ENCODE results near the gene SF3B5.
A peak's percentile ranks its signal among the peaks of the same experiment; 100 is the strongest.
"Not testable (repeated sequence)": the region's sequence is repeated elsewhere in the genome, so short reads cannot be mapped to it uniquely, and the experiment has no call there.

The SF3B5 gene

DNA sequence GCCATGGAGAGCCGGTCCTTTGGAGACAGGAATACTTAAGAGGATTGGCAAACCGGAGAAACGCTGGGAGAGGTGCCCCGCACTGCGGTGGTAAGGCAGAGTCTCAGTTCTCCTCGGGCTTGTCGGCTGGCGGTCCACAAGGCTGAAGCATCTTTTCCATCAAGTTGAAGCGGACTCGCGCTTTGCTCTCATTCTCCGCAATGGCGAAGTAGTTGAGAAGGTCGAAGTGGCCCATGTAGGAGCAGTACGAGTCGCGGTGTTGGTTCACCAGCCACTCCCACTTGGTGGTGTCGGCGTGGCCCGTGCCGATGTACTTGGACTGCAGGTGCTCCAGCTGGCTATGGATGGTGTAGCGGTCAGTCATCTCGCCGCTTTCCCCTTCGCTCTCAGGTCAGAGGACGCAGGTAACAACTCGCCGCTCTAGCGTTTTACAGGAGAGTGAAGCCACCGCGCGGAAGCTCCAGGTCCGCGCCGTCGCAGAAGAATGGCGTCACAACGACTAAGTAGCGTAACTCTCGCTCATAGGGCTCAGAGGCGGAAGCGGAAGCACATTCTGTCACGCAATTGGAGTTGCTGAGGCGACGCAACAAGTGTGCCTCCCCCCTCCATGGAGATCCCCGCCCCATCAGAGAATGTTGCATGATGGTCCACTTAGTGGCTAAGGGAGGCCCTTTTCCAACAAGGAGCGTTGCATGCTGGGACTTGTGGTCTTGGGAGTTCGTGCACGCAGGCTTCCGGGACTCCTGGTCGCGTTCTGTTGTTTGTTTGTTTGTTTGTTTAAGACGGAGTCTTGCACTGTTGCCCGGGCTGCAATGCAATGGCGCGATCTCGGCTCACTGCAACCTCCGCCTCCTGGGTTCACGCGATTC is at the start of gene SF3B5:
SF3B5 (minus strand) TSS at position 440 of the 869 bp plus-strand sequence; CDS start at position 364, 76 bp downstream.
- peak; percentile 96 for DNase-seq

DNA sequence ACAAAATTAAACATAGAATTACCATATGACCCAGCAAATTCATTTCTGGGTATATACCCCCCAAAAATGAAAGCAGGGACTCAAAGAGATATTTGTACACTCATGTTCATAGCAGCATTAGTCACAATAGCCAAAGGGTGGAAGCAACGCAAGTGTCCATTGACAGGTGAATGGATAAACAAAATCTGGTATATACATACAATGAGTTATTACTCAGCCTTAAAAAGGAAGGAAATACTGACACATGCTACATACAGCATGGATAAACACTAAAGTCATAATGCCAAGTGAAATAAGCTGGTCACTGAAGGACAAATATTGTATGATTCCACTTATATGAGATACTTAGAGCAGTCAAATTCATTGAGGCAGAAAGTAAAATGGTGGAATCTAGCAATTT is 49.6 kb upstream of the SF3B5 start:
- DNase-seq, result no peak

DNA sequence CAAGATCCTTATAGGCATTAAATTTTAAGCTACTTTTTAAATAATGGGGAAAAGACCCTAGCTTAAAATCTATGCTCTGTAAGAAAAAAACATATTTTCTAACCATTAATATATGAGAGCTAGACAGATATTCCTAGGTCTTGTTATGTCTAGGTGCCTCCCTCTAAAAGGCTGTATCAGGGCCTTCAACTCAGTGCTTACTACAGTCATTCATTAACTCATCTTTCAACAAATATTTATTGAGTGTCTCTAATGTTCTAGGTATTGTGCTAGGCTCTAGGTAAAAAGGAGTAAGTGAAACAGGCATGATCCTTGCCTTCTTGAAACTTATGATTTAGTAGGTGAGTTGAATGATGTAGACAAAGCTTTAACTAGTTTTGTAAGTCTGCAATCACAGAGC is 48.5 kb upstream of the SF3B5 start:
- DNase-seq, result no peak

DNA sequence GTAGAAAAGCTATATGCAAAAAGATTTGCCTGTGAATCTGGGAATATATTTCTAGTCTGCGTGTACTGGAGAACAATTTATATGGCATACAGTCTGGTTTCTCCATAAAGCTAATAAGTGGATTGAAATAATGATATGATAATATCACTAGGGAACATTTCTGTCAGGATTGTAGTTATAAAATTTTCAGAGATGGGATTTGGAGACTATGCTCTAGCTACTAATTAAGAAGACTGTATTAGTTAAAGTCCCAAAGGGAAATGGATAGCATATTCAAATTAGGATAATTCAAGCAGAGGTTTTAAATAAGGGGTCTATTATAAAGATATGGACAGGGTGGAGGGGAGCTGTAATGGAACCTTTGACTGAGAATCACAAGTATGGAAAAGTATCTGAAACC is 47.7 kb upstream of the SF3B5 start:
- DNase-seq, result no peak

DNA sequence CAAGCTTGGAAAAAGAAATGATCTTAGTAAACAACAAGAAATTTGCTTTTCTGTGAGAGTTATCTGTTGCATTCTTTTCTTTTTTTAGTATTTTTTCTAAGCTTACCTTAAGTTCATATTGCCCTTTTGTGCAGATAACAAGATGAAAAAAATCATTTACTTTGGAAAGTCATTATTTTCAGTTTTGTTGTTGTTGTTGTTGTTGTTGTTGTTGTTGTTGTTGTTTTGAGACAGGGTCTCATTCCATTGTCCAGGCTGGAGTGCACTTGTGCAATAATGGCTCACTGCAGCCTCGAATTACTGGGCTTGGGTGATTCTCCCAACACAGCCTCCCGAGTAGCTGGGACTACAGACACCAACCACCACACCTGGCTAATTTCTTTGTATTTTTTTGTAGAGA is 46.1 kb upstream of the SF3B5 start:
- no peak for DNase-seq

DNA sequence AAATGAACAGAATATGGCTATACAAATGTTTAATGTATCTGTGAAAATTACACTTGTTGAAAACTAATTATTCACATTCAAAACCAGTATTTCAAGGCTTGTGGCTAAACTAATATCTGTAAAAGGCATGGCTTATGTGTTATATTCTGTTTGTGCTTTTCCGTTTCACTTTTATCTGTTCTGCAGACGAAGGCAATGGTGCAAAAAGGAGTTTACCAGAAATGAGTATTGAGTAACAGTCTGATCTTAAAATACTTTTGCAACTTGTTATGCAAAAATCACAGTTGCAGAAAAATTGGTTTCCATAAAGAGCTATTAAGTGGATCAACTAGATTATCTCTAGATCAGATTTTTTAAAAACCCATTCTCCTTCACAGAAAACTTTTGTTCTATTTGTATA is 45.5 kb upstream of the SF3B5 start:
- no peak for DNase-seq

DNA sequence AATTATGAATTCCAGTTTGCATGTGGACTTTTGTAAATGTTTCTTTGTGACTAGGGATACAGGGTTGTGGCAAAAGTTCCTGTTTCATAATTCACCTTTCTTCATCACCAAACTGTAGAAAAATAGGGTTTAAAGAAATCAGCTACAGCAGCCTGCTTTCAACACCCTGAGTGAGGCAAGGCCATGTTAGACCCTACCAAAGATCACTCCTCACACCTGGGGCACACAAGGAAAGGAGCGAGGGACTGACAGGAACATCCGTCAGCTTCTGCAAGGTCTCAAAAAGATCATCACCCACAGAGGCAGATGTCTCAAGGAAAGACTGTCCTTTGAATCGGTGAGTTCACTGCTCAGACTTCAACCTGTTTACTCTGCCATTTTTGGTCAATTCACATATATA is 44.4 kb upstream of the SF3B5 start:
- no peak for DNase-seq

DNA sequence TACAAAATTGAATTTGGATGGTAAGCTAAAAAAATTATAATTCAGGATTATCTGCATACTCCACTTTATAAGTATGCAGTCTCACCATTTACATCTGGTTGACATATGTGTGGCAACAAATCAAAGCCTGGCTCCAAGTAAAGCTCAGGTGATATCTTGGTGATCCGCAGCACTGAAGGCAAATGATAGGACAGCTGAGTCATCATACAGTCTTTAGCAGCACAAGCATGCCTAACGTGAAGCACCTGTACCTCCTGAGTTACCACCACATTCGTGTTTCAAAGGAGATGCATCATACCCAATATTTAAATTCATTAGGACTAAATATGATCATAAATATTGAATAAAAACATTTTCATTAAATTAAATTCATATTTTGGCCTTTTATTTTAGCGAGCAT is 43.2 kb upstream of the SF3B5 start:
- DNase-seq, result no peak

DNA sequence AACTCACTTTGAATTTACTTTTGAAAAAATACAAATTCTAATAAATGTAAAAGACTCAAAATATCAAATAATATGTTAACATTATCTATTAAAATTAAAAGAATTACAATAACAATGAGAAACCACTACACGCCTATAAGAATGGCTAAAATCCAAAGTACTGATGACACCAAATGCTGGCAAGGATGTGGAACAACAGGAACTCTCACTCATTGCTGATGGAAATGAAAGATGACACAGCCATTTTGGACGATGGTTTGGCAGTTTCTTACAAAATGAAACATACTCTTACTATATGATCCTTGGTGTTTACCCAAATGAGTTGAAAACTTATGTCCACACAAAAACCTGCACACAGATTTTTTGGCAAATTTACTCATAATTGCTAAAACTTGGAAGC is 39.4 kb upstream of the SF3B5 start:
- DNase-seq, result no peak

DNA sequence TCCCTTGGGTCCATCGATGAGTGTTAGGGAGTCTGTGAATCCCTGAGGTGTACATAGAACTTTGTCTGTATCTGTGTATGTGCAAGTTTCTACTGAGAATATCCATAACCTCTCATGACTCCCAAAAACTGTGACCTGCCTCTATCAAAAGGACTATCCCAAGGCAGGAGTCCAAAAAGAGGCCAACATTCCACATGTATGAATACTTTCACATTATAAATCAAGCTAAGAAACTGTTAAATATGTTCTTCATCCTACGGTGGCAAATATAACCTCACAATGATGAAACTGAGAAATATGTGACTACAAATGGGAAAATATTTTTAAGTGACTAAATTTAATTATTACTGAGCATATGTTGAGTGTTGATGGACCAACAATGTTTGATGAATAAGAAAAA is 38.8 kb upstream of the SF3B5 start:
- DNase-seq, result no peak

DNA sequence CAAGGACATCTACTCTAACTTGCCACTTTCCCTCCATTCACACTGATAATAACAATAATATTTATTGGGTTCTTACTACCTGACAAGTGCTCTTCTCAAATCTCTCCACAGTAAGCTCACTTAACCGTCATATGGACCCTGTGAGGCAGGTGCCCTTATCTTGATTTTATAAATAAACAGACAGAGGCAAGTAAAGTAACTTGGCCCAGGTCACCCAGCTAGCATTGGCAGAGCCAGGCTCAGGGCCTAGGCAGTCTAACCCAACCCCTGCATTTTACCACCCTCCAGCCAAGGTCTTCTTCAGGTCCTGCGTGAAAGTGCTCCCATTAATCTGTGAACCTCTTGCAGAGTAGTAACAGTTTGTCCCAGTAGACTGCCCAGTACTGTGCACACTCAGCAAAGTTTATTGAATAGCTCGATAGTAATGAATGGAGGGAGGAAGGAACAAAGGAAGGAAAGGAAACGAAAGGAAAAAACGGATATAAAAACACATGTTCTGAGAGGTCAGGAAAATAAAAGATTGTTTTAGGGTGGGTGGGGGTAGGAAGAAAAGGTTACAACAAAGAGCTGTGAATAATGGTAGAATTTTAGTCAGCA is 38.0 kb upstream of the SF3B5 start:
- DNase-seq, result no peak

DNA sequence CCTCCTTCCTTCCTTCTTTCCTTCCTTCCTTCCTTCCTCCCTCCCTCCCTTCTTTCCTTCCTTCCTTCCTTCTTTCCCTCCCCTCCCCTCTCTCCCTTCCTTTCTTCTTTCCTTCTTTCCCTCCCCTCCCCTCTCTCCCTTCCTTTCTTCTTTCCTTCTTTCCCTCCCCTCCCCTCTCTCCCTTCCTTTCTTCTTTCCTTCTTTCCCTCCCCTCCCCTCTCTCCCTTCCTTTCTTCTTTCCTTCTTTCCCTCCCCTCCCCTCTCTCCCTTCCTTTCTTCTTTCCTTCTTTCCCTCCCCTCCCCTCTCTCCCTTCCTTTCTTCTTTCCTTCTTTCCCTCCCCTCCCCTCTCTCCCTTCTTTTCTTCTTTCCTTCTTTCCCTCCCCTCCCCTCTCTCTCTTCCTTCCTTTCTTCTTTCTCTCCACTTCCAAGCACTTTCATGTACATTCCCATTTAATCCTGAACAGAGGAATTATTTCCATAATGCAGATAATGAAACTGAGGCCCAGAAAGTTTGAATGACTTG is 36.9 kb upstream of the SF3B5 start:
- not testable (repeated sequence) for DNase-seq

DNA sequence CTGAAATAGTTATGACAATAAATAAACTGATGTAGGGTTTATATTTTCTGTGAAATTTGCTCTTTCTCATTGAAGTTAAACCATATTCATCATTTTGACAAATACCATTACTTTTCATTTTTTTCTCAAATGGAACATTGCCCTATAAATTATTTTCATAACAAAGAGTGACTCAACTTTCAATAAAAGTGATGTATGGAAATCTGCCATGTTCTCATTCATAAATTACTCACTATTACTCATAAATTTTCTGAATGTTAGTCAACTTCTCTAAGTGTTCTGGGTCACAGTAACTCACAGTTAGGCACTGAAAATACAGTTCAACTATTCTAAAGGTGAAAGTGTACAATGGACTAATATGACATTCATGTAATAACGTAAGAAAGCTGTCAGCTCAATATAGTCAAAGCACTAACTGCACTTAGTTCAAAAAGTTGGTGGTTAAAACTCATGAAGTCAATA is 35.9 kb upstream of the SF3B5 start:
- DNase-seq, result no peak

DNA sequence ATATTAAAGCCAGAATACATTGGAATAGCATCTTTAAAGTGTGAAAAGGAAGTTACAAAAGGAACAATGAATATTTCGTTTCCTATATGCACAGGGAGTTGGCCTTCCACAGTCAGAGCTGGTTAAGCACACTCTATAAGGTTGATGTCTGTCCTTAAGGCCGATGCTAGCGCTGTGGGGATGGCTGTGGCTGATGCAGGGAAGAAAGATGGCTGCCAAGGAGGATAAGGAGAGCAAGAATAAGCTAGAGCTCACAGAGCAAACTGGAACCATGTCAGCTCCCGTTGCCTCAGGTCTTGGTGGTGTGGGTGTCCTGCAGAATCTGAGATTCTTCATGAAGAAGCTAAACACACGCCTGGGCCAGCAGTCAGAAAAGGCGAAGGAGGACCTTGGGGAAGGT is 34.1 kb upstream of the SF3B5 start:
- no peak for DNase-seq

DNA sequence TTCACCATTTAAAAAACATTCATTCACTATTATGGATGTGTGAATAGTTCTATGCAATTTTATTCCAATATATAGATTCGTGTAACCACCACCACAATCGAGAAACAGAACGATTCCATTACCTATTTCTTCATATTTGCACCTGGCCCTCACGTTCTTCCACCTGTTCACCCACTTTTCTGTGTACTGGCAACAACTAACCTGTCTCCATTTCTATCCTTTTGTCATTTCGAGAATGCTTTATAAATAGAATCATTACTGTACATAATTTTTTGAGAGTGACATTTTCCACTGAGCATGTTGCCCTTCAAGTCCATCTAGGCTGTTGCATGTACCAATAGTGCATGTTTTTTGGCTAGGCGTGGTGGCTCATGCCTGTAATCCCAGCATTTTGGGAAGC is 31.7 kb upstream of the SF3B5 start:
- DNase-seq, result no peak

DNA sequence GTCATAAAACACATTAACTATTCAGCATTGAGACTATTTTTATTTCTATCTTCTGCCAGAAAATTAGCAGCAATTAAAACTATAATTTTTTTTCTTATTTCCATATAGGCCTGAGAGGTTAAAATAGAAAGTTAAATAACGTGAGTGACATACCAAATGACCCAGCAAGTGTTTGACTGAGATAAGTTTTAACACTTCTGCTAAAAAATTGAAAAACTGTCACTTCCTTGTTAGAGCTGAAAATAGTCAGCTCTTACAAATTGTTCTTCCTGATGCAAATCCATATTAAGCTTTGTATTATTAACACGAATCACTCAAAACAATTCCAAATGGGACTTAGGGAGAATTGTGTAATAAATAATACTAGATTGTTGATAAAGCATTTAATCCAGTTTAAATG is 28.5 kb upstream of the SF3B5 start:
- no peak for DNase-seq

DNA sequence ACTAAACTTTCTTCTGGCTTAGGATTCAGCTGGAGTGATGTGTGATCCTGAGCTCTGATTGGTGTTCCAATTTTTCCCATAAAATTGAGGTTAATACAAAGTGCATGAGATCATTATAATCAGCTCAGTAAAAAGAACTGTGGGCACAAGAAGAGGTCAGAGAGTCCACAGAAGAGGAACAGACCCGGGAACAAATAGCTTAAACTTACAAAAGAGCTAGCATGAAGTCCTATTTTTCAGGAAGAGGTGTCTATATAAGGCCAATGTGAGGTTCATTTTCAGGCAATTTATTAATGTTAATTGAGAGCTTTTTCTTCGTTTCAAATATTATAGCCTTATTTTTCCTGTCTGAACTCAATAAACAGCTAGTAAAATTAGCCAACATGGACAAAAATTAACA is 28.0 kb upstream of the SF3B5 start:
- DNase-seq, result no peak

DNA sequence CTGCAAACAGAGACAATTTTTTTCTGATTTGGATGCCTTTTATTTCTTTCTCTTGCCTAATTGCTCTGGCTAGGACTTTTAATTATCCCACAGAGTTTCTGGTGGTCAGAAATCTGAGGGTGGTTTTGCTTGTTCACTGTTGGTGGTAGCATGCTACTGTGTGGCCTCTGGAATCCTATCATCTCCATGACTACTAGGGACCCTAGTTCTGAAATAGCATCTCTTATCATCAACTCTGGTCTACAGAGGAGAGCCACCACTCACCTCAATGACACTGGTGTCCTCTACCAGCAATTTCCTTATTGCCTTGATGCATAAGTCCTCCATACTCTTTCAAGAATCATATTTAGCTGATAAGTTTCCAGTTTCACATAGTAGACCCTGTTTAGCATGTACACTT is 27.5 kb upstream of the SF3B5 start:
- DNase-seq, result no peak

DNA sequence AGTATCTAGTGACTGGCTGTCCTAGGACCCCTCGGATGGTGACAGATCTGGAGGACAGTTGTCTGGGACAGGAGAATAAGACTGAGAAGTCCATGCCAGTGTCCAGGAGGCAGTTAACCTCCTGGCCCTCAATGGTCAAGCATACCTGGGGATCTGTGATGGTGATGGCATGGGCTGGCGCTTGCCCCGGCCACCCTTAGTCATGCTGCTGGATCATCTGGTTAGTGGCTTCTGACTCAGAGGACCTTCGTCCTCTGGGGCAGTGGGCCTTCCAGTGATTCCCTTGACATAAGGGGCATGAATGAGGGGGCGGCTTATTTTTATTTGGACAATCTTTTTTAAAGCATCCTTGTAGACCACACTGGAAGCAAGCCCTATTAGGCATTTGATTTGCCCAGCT is 24.0 kb upstream of the SF3B5 start:
- no peak for DNase-seq

DNA sequence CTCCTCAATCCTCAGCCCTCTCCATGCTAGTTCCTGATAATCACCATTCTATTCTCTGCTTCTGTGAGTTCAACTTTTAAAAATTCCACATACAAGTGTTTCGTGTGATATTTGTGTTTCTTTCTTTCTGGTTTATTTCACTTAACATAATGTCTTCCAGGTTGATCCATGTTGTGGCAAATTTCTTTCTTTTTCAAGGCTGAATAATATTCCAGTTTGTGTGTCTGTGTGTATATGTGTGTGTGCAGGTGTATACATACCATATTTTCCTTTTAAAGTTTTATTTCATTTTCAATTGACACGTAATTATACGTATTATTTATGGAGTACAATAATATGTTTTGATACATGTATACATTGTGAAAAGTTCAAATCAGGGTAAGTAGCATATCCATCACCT is 19.8 kb upstream of the SF3B5 start:
- no peak for DNase-seq

DNA sequence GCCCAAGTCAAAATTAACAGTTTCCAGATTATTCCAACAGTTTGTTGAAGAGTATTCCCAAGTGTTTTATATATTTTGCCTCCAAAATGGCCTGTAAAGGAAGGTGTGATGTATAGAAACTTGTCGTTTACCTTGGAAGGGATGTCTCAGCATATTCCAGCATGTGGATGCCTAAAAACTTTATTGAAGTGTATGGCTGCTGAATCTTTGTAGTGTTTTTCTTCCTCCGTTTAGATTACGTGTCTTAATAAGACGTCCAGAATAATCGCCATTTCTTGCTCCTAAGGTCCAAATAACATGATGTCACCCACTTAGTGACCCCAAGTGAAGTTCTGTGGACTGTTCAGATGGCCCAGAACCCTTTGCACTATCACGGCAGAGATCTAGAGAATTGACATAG is 18.0 kb upstream of the SF3B5 start:
- DNase-seq, result no peak

DNA sequence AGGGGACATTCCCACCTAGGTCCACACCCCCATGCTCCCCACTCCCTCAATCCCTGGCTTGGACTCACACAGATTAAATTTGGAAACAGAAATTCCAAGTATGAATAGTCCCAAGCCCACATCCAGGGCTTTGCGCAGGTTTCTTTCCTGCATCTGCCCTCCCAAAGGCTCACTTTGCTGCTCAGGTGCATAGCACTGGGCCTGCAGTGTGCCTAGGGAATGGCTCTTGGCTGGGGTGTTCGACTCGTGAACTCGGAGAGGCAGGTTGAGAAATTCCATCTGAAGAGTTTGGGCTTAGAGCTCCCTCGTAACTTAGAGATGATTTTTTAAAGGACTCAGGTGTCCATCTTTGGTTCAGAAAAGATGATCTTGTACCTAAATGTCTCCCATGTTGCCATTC is 14.8 kb upstream of the SF3B5 start:
- DNase-seq, result no peak

DNA sequence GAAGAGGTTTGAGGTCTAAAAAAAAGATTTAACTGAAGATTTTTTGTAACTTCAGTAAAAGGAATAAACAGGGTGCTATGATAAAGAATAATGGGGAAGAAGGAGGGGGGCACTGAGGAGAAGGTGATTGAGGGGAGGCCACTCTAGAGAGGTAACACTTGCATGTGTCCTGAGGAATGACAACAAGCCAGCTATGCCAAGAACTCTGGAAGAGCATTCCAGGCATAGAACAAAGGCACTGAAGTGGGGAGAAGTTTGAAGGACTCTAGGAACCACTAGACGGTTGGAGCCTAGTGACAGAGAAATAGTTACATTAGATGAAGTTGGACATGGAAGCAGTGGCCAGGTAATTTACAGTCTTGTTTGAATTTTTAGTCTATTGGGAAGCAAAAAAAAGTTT is 10.8 kb upstream of the SF3B5 start:
- no peak for DNase-seq

DNA sequence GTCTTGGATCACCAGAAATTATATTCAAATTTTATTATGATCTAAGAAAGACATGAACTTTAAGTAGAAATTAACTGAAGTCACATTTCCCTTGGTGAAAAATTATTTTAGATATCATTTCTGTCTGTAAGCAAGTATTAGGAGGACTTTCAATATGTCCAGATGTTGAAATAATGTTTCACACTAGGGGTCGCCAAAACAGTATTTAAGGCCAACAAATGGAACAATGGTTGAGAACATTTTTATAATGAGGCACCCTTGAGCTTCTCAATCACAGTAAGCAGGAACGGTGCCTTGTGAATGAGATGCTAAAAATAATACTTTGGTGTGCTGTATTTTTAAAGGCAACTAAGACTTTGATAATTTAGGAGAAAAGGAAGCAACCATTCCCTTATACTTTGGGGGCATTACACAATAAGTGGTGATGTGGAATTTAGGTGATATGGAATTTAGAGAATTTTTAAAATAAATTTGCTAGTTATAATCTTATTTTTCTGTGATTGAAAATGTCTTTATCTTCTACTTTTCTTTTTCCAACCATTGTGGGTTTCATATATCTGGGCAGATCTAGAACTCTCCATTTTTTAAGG is 9.6 kb upstream of the SF3B5 start:
- DNase-seq, result no peak

Measured in right forelimb (tissue), 1 donor.